GM10266 (cell line): ENCODE measurements around the gene AHDC1.

Source experiments
- DNase-seq: peaks from one replicate; pipeline ENCODE4 v3.0.0; 2012; ENCODE audit errors: extremely low spot score
- TF ChIP-seq, protein P1 (sequence below): IDR thresholded peaks from 2 replicates; pipeline ENCODE4 v1.5.1; 2012; ENCODE audit warnings: mild to moderate bottlenecking, low read depth; ENCODE audit not compliant: control insufficient read depth, insufficient read depth; ENCODE audit errors: missing control alignments

The AHDC1 gene

DNA sequence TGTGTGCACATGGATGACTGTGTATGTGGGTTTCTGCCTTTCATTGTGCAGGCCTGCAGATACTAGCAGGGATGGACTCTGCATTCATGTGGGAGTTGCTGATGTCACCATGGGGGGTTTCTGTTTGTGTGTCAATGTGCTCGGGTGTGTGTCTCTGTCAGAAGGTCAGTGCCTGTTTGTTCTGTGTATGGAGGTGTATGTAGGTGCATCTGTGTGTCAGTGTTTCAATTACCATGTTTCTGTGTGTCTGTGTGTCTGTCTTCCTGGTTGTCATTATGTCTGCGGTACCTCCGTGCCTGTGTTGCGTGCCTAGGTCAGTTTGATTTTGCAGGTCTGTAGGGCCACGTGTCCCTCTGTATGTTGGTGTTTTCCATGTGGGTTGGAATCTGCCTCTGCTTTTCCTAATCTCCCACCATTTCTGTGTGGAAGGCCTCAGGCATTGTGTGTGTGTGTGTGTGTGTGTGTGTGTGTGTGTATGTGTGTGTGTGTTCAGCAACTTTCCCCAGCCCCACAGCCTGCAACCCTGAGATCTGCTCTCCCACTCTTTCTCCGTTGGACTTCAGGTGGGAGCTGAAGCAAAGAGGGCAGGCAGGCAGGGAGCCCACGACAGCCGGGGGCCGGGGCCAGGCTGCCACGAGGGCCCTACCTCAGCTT lies 77.2 kb downstream of the AHDC1 start:
- peak; percentile 74 for DNase-seq
- TF ChIP-seq, protein P1, sequence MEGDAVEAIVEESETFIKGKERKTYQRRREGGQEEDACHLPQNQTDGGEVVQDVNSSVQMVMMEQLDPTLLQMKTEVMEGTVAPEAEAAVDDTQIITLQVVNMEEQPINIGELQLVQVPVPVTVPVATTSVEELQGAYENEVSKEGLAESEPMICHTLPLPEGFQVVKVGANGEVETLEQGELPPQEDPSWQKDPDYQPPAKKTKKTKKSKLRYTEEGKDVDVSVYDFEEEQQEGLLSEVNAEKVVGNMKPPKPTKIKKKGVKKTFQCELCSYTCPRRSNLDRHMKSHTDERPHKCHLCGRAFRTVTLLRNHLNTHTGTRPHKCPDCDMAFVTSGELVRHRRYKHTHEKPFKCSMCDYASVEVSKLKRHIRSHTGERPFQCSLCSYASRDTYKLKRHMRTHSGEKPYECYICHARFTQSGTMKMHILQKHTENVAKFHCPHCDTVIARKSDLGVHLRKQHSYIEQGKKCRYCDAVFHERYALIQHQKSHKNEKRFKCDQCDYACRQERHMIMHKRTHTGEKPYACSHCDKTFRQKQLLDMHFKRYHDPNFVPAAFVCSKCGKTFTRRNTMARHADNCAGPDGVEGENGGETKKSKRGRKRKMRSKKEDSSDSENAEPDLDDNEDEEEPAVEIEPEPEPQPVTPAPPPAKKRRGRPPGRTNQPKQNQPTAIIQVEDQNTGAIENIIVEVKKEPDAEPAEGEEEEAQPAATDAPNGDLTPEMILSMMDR = no peak

DNA sequence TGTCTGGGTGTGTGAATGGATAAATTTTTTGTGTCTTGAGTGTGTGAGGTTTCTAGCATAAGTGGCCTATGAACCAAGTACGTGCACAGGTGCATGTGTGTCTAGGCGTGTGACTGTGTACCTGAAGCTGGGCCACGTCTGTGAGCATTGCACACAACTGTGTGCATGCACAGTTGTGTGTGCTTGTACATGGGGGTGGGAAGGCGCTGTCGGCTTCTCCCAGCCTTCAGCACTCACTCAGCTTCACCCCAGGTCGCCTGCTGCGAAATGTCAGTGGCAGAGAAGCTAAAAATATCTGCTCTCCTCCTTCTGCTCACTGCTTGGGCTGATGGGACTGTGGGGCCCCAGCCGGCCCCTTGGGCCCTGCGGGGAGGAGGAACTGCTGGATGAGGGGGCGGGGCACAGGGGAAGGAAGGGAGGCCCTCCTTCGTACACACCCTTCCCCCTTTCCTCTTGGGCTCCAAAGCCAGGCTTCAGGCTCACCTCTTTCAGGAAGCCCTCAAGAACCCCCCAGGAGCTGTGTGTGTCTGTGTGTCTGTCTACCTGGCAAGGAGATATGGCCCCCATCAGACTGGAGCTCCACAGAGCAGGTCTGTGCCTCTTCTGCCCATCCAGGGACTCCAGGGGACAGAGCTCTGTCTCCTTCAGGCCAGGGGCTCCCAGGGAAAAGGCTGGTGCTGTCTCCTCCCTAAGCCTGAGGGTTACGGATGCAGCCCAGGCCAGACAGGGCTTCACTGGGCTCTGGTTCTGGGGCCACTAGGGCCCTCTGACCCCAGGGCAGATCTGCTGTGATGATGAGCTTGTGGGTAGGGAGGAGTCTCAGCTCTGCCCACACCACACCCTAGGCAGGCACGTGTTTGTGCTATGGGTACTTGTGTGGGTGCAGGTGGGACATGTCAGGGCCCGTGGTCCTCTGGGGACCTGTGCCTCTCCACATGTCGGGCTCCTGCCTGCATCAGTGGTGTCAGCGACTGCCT lies 78.4 kb downstream of the AHDC1 start:
- TF ChIP-seq, protein P1 = no peak
- DNase-seq = peak; percentile 89

DNA sequence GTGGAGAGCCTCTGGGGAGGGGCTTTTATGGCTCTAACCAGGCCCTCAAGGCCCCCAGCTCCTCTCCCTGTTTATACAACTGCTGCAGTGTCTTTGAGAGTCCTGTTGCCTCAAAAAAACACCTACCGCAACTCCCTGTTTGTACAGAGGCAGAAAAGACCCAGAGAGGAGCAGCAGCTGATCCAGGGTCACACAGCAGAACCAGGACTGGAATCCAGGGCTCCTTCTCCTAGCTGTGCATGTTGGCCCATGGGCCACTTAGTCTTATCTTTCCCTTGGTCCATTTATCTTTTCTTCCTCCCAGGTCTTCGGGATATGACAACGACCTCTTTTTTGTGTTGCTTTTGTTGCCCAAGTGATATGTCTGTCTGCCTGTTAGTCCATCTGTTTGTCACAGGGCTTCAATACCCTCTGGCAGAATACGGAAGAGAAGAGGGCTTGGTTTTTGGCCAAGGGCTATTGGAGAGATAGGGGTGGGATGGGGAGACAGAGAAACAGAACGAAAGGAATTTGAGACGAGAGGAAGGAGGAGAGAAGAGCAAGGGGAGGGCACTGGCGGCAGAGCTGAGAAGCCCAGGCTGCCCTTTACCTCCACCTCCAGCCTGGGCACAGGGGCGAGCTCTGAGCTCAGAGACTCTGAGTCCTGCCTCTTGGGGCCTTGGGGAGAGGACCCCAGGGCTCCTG lies 80.5 kb downstream of the AHDC1 start:
- DNase-seq = no peak
- TF ChIP-seq, protein P1 = no peak

DNA sequence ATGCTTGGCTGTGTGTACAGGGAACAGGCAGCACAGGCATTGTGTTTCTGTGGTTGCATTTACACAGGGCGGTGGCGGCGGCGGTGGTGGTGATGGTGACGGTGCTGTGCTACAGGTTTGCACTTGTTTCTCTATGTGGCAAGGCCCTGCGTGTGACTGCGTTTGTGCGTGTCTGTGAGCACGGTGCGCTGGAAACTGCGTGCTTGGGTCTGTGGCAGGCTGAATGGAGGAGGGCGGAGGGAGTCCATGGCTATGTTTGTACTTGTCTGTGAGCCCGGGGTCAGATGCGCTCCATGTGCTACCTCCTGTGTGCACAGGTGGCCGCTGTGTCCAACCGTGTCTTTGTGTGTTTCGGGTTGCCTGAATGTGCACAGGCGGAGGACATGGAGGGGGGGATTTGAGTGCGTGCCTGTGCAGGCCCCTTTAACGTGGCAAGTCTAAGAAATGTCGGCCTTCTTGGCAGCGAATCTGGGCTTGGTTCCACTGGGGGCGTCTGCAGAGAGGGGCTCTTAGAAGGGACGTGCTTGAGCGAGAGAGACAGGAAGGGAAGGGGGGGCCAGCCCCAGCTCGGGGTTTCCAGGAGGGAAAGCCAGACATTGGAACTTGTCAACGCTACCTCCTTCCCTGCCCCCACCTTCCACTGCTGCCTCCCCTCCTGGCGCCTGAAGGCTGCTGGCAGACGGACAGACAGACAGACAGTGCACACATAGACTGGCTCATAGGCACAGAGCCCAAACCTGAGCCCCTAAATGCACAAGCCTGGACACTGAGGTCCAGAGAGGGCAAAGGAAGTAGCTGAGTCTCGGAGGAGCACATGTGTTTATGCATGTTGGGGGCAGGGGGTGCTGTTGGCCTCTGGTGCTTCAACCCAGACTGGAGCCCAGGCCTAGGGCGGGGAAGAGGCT lies 81.3 kb downstream of the AHDC1 start:
- no peak for DNase-seq
- TF ChIP-seq, protein P1 = no peak

DNA sequence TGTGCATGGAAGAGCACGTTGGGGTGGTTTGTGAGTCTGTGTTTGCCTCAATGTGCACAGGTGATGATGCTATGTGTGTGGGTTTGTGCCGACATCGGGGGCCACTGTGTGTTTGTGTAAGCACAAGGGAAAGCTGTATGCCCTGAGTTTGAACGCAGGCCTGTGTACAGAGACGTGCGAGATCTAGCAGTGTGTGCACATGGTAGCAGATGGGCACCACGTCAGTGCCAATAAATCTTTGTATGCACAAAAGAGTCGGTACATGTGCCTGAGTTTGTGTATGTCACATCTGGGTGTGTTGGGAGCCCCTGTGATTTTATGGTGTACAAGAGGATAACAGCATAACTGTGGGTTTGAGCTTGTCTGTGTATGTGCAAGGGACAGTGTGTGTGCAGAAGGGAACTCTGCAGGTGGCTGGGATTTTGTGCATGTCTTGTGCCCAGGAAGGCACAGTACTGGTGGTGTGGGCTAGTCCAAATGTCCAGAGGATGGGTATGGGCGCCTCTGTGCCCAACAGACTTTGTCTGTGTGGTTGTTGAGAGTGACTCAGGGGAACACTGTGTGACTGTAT lies 82.0 kb downstream of the AHDC1 start:
- TF ChIP-seq, protein P1 = no peak
- no peak for DNase-seq

DNA sequence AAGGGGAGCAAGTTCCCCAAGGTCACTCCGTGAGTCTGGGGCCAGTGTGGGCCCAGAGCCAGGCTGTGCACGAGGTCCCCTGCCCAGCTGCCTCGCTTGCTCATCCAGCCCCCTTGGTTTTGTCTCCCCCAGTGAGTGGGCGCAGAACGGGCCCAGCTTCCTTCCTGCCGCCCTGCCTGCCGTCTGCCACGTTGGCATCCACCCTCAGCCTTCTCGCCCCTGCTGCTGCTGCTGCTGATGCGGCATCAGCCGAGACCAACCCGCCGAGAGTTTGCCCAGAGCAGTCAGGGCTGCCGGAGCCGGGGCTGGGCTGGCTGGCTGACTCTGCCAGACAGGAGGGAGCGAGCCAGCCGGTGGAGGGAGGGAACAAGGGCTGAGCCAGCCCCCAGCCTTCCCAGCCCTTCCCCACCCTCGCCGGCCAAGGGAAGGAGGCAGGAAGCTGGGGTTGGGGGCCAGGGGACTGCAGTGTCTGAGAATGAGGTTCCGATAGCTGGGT lies 82.6 kb downstream of the AHDC1 start:
- TF ChIP-seq, protein P1 = no peak
- DNase-seq = no peak
